ENCODE data around the gene SYMPK. TPM values are rescaled to one million over a fixed set of nuclear protein-coding genes. Genes with fewer than 3 reads are reported as not detected.

Gene SYMPK
- total RNA-seq, 2 experiments from 2014 or later, result 104 to 109 TPM

GRCh38 chr19:45863840-45864628 is 1.1 kb upstream of the SYMPK start, which contains the start of gene FOXA3:
FOXA3 (plus strand) TSS chr19:45864326; CDS start chr19:45864457, 131 bp downstream.
- Mint-ChIP-seq H3K27me3 (peaks cover 35% of the 10 kb centered on the region), H3K36me3 (peaks cover 14% of the 10 kb centered on the region), H3K4me1 (peaks cover 23% of the 10 kb centered on the region), H3K4me3 (peak within 1 kb of the TSS; percentile 90), H3K27ac (peak within 1 kb of the TSS; percentile 97), H3K9me3 (no peaks in the 10 kb centered on the region)
- peak; percentile 78 for DNase-seq

- Mint-ChIP-seq H3K9me3 (no peaks in the 10 kb centered on the region), H3K4me3 (peak overlapping the region; percentile 90), H3K27me3 (peaks cover 35% of the 10 kb centered on the region), H3K4me1 (peaks cover 23% of the 10 kb centered on the region), H3K36me3 (peaks cover 19% of the 10 kb centered on the region), H3K27ac (peak overlapping the region; percentile 97)
- DNase-seq, result no peak
Observed at GRCh38 chr19:45863335-45863839, 440 bp upstream of the SYMPK start.

GRCh38 chr19:45862271-45862563 is 730 bp downstream of the SYMPK start:
- H3K9me3 Mint-ChIP-seq, result no peaks in the 10 kb centered on the region
- no peak for DNase-seq
- peak overlapping the region; percentile 97 for H3K27ac Mint-ChIP-seq
- peaks cover 35% of the 10 kb centered on the region for H3K27me3 Mint-ChIP-seq
- peak overlapping the region; percentile 90 for H3K4me3 Mint-ChIP-seq
- H3K36me3 Mint-ChIP-seq, result peaks cover 23% of the 10 kb centered on the region
- peaks cover 23% of the 10 kb centered on the region for H3K4me1 Mint-ChIP-seq

GRCh38 chr19:45860359-45861259 is 2.3 kb downstream of the SYMPK start:
- no peak for DNase-seq
- peaks cover 24% of the 10 kb centered on the region for H3K36me3 Mint-ChIP-seq
- H3K27me3 Mint-ChIP-seq, result peaks cover 25% of the 10 kb centered on the region
- no peak overlapping the region for H3K4me3 Mint-ChIP-seq
- peaks cover 25% of the 10 kb centered on the region for H3K4me1 Mint-ChIP-seq
- H3K9me3 Mint-ChIP-seq, result no peaks in the 10 kb centered on the region
- H3K27ac Mint-ChIP-seq, result no peak overlapping the region

GRCh38 chr19:45854167-45854778 is 8.7 kb downstream of the SYMPK start:
- H3K9me3 Mint-ChIP-seq, result no peaks in the 10 kb centered on the region
- H3K36me3 Mint-ChIP-seq, result peaks cover 28% of the 10 kb centered on the region
- DNase-seq, result no peak
- no peaks in the 10 kb centered on the region for H3K27me3 Mint-ChIP-seq
- peaks cover 3% of the 10 kb centered on the region for H3K4me1 Mint-ChIP-seq
- no peak overlapping the region for H3K4me3 Mint-ChIP-seq
- H3K27ac Mint-ChIP-seq, result no peak overlapping the region

- Mint-ChIP-seq H3K4me1 (peaks cover 3% of the 10 kb centered on the region), H3K9me3 (no peaks in the 10 kb centered on the region), H3K27me3 (no peaks in the 10 kb centered on the region), H3K4me3 (no peak overlapping the region), H3K27ac (no peak overlapping the region), H3K36me3 (peaks cover 21% of the 10 kb centered on the region)
- DNase-seq, result no peak
Observed at GRCh38 chr19:45852983-45853382, 10.0 kb downstream of the SYMPK start.

GRCh38 chr19:45852145-45852750 is 10.7 kb downstream of the SYMPK start:
- Mint-ChIP-seq H3K4me1 (peaks cover 3% of the 10 kb centered on the region), H3K36me3 (peaks cover 25% of the 10 kb centered on the region), H3K9me3 (no peaks in the 10 kb centered on the region), H3K27me3 (no peaks in the 10 kb centered on the region), H3K27ac (no peak overlapping the region), H3K4me3 (no peak overlapping the region)
- no peak for DNase-seq

- peaks cover 26% of the 10 kb centered on the region for H3K36me3 Mint-ChIP-seq
- no peak overlapping the region for H3K4me3 Mint-ChIP-seq
- no peak overlapping the region for H3K27ac Mint-ChIP-seq
- no peak for DNase-seq
- no peaks in the 10 kb centered on the region for H3K4me1 Mint-ChIP-seq
- no peaks in the 10 kb centered on the region for H3K27me3 Mint-ChIP-seq
- no peaks in the 10 kb centered on the region for H3K9me3 Mint-ChIP-seq
Observed at GRCh38 chr19:45848922-45849321, 14.0 kb downstream of the SYMPK start.

GRCh38 chr19:45847663-45848062 is 15.3 kb downstream of the SYMPK start:
- DNase-seq, result no peak
- H3K27me3 Mint-ChIP-seq, result no peaks in the 10 kb centered on the region
- no peaks in the 10 kb centered on the region for H3K4me1 Mint-ChIP-seq
- H3K9me3 Mint-ChIP-seq, result no peaks in the 10 kb centered on the region
- H3K4me3 Mint-ChIP-seq, result no peak overlapping the region
- H3K36me3 Mint-ChIP-seq, result peaks cover 28% of the 10 kb centered on the region
- H3K27ac Mint-ChIP-seq, result no peak overlapping the region

GRCh38 chr19:45842198-45842597 is 20.7 kb downstream of the SYMPK start:
- DNase-seq, result no peak
- Mint-ChIP-seq H3K9me3 (no peaks in the 10 kb centered on the region), H3K4me1 (no peaks in the 10 kb centered on the region), H3K27me3 (no peaks in the 10 kb centered on the region), H3K27ac (no peak overlapping the region), H3K36me3 (peaks cover 49% of the 10 kb centered on the region), H3K4me3 (no peak overlapping the region)

GRCh38 chr19:45834970-45835369 is 28.0 kb downstream of the SYMPK start:
- Mint-ChIP-seq H3K4me1 (peaks cover 2% of the 10 kb centered on the region), H3K27me3 (no peaks in the 10 kb centered on the region), H3K36me3 (peaks cover 52% of the 10 kb centered on the region), H3K4me3 (no peak overlapping the region), H3K9me3 (no peaks in the 10 kb centered on the region), H3K27ac (no peak overlapping the region)
- no peak for DNase-seq

GRCh38 chr19:45828945-45829344 is 34.0 kb downstream of the SYMPK start:
- Mint-ChIP-seq H3K36me3 (peaks cover 38% of the 10 kb centered on the region), H3K4me3 (no peak overlapping the region), H3K27ac (no peak overlapping the region), H3K4me1 (peaks cover 3% of the 10 kb centered on the region), H3K27me3 (no peaks in the 10 kb centered on the region), H3K9me3 (no peaks in the 10 kb centered on the region)
- DNase-seq, result no peak

- Mint-ChIP-seq H3K27me3 (no peaks in the 10 kb centered on the region), H3K4me3 (no peak overlapping the region), H3K27ac (no peak overlapping the region), H3K9me3 (no peaks in the 10 kb centered on the region), H3K4me1 (peaks cover 3% of the 10 kb centered on the region), H3K36me3 (peaks cover 38% of the 10 kb centered on the region)
- no peak for DNase-seq
Observed at GRCh38 chr19:45828523-45828922, 34.4 kb downstream of the SYMPK start.

GRCh38 chr19:45827459-45828093 is 35.4 kb downstream of the SYMPK start:
- no peaks in the 10 kb centered on the region for H3K27me3 Mint-ChIP-seq
- DNase-seq, result no peak
- H3K4me1 Mint-ChIP-seq, result peaks cover 3% of the 10 kb centered on the region
- peaks cover 38% of the 10 kb centered on the region for H3K36me3 Mint-ChIP-seq
- no peaks in the 10 kb centered on the region for H3K9me3 Mint-ChIP-seq
- H3K27ac Mint-ChIP-seq, result no peak overlapping the region
- H3K4me3 Mint-ChIP-seq, result no peak overlapping the region

Data from activated naive CD8-positive, alpha-beta T cell treated with anti-CD3 and anti-CD28 coated beads for 36 hours (primary cell).